GM12878 (cell line): ENCODE measurements around the gene NNAT. TPM values are rescaled to one million over a fixed set of nuclear protein-coding genes. Genes with fewer than 3 reads are reported as not detected.

Experiments used
- ATAC-seq: fragments of 200-7000 bp; cut with Tn5 transposase; 3 replicates; pipeline ENCODE4 v1.9.1; 2020; ENCODE audit warnings: mild to moderate bottlenecking, moderate library complexity
- BruUV-seq: library from RNA; stranded (reverse); fragments of 400-500 nt; replicated peaks from 2 replicates; lab custom pipeline; 2021; lab: Mats Ljungman, UMichigan
- CTCF ChIA-PET: fragments of 300-600 bp; sonication (Branson Sonifier 250); formaldehyde crosslinking; extraction: SDS; loops from one replicate; lab custom pipeline; 2021; ENCODE audit warnings: inconsistent platforms; lab: Yijun Ruan, JAX
- POLR2A ChIA-PET: fragments of 350-600 bp; formaldehyde crosslinking; extraction: SDS; loops from one replicate; lab custom pipeline; 2021; ENCODE audit warnings: inconsistent platforms; lab: Charles Lee
- RAD21 ChIA-PET: fragments of 300-600 bp; sonication (Branson Sonifier 250); formaldehyde crosslinking; loops from one replicate; lab custom pipeline; 2023; ENCODE audit warnings: antibody characterized with exemption; ENCODE audit not compliant: unreplicated experiment; lab: Charles Lee
- SMC1A ChIA-PET: fragments of 300-600 bp; sonication (Branson Sonifier 250); formaldehyde crosslinking; loops from one replicate; lab custom pipeline; 2023; ENCODE audit not compliant: unreplicated experiment, uncharacterized antibody; lab: Charles Lee
- DNase-seq: peaks from one replicate; pipeline ENCODE4 v3.0.0-alpha.2; 2011; ENCODE audit warnings: low read depth, low spot score
- FAIRE-seq: peaks from 3 replicates; lab custom pipeline; 2011; peaks lifted over from hg19 to GRCh38; lab: Jason Lieb, UNC
- H2AFZ ChIP-seq: 2 replicates; pipeline ENCODE4 v1.6.0; 2011; ENCODE audit warnings: low read depth, low read length, control low read depth; ENCODE audit not compliant: control insufficient read depth
- H3K27ac ChIP-seq: 2 replicates; pipeline ENCODE4 v1.5.1; 2011; ENCODE audit warnings: control low read depth; ENCODE audit not compliant: control insufficient read depth, insufficient read depth
- H3K27me3 ChIP-seq, 2 experiments: replicated peaks in 1 of 2; 2 replicates each; pipeline versions ENCODE4 v1.6.0 to v1.6.1; 2011; ENCODE audit warnings: low read length in 1 of 2; ENCODE audit not compliant: control insufficient read depth in 2 of 2, insufficient read depth in 2 of 2
- H3K36me3 ChIP-seq, 2 experiments: 2 replicates each; pipeline ENCODE4 v1.5.1; 2011; ENCODE audit warnings: low read length in 1 of 2; ENCODE audit not compliant: control insufficient read depth in 2 of 2, insufficient read depth in 2 of 2
- H3K4me1 ChIP-seq: 2 replicates; pipeline ENCODE4 v1.6.1; 2011; ENCODE audit warnings: mild to moderate bottlenecking, low read length, moderate library complexity, mixed read lengths; ENCODE audit not compliant: control insufficient read depth, insufficient read depth
- H3K4me2 ChIP-seq: 2 replicates; pipeline ENCODE4 v1.6.0; 2011; ENCODE audit warnings: control low read depth; ENCODE audit not compliant: control insufficient read depth, insufficient read depth
- H3K4me3 ChIP-seq: fragments of 200-600 bp; sonication (generic); 2 replicates; pipeline ENCODE4 v1.5.1; 2016
- H3K79me2 ChIP-seq: 2 replicates; pipeline ENCODE4 v1.6.0; 2011; ENCODE audit warnings: low read length; ENCODE audit not compliant: control insufficient read depth, insufficient read depth
- H3K9ac ChIP-seq: 2 replicates; pipeline ENCODE4 v1.8.0; 2011; ENCODE audit warnings: low read length, control low read depth, mixed read lengths; ENCODE audit not compliant: control insufficient read depth, insufficient read depth
- H3K9me3 ChIP-seq: replicated peaks from 3 replicates; pipeline ENCODE4 v1.5.1; 2011; ENCODE audit warnings: mild to moderate bottlenecking, low read length; ENCODE audit not compliant: control insufficient read depth, insufficient read depth
- H4K20me1 ChIP-seq: 2 replicates; pipeline ENCODE4 v1.6.0; 2011; ENCODE audit not compliant: control insufficient read depth, insufficient read depth
- ATF7 ChIP-seq: fragments of 450-650 bp; IDR thresholded peaks from 2 replicates; pipeline ENCODE4 v1.6.1; 2016; ENCODE audit warnings: low read depth, mild to moderate bottlenecking
- CBX5 ChIP-seq: sonication (generic); IDR thresholded peaks from 2 replicates; pipeline ENCODE4 v1.6.1; 2016; ENCODE audit warnings: low read depth, moderate library complexity, mild to moderate bottlenecking, inconsistent platforms
- CUX1 ChIP-seq: IDR thresholded peaks from 2 replicates; pipeline ENCODE4 v1.6.1; 2012; ENCODE audit warnings: improper control_type of control experiment, low read depth, low read length; ENCODE audit not compliant: insufficient replicate concordance
- E4F1 ChIP-seq: fragments of 450-650 bp; IDR thresholded peaks from 2 replicates; pipeline ENCODE4 v1.6.1; 2018; ENCODE audit warnings: borderline replicate concordance, mild to moderate bottlenecking; ENCODE audit not compliant: partially characterized antibody
- IRF4 ChIP-seq: IDR thresholded peaks from 2 replicates; pipeline ENCODE4 v1.6.1; 2011; ENCODE audit warnings: low read depth, low read length
- NRF1 ChIP-seq: conservative IDR thresholded peaks from 2 replicates; pipeline ENCODE4 v1.6.1; 2011; ENCODE audit warnings: mild to moderate bottlenecking, low read depth, low read length, improper control_type of control experiment
- STAT1 ChIP-seq: fragments of 450-650 bp; conservative IDR thresholded peaks from 2 replicates; pipeline ENCODE4 v1.6.1; 2014; ENCODE audit warnings: antibody characterized with exemption, mild to moderate bottlenecking
- TCF12 ChIP-seq: IDR thresholded peaks from 2 replicates; pipeline ENCODE4 v1.6.1; 2011; ENCODE audit warnings: low read depth, mild to moderate bottlenecking, low read length
- ZNF622 ChIP-seq: fragments of 450-650 bp; IDR thresholded peaks from 2 replicates; pipeline ENCODE4 v1.6.1; 2017; ENCODE audit warnings: mild to moderate bottlenecking, inconsistent platforms
- WGBS: methylation state at CpG from one replicate; pipeline ENCODE4 v1.1.6; 2016; ENCODE audit warnings: low lambda C conversion rate; ENCODE audit not compliant: insufficient replicate concordance, insufficient coverage; ENCODE audit errors: missing lambda C conversion rate; 5-methylcytosine and 5-hydroxymethylcytosine counted together
- in situ Hi-C: fragments of 300-500 bp; cut with MboI; formaldehyde crosslinking; loops from 9 replicates; pipeline ENCODE4 v1.14.3; 2018; ENCODE audit warnings: mixed read lengths
- intact Hi-C: fragments of 100-400 bp; cut with micrococcal nuclease; formaldehyde crosslinking; loops from one replicate; pipeline ENCODE4 v1.14.2; 2022; ENCODE audit not compliant: unreplicated experiment
- polyA plus RNA-seq, 11 experiments: library from polyadenylated mRNA; depleted of rRNA in 4 of 11; unstranded in 6 of 11; stranded (reverse) in 5 of 11; fragments of >200 nt; fragmentation: Nextera tagmentation in 4 of 11; fragmentation: Illumina TruSeq in 1 of 11; extraction: Ambion mirVana in 4 of 11; extraction: Trizol in 1 of 11; gene quantifications; 1 replicate in 1 of 11; 2 replicates in 10 of 11; pipeline versions ENCODE4 v1.2.1 to v1.2.3, GENCODE V29; 2011 to 2016; ENCODE audit warnings: inconsistent platforms in 2 of 11, missing spikeins in 2 of 11, low read depth in 1 of 11
- total RNA-seq, 4 experiments: library from RNA; depleted of rRNA in 3 of 4; stranded (reverse); fragments of >200 nt in 3 of 4; fragmentation: Illumina TruSeq in 1 of 4; extraction: Trizol in 1 of 4; gene quantifications; 2 replicates each; pipeline versions ENCODE4 v1.2.1 to v1.2.3, GENCODE V29; 2013 to 2021
- TF ChIP-seq, protein P1 (sequence below): fragments of 450-650 bp; IDR thresholded peaks from 2 replicates; pipeline ENCODE4 v1.6.1; 2017; ENCODE audit warnings: mild to moderate bottlenecking, moderate library complexity

The NNAT gene
- total and polyA plus RNA-seq, 10 of the 15 experiments (the other 5 are each of a cell fraction or from before 2014, with no cell fraction given), result 0.22 to 0.99 (median 0.42) TPM; not detected in 7

DNA sequence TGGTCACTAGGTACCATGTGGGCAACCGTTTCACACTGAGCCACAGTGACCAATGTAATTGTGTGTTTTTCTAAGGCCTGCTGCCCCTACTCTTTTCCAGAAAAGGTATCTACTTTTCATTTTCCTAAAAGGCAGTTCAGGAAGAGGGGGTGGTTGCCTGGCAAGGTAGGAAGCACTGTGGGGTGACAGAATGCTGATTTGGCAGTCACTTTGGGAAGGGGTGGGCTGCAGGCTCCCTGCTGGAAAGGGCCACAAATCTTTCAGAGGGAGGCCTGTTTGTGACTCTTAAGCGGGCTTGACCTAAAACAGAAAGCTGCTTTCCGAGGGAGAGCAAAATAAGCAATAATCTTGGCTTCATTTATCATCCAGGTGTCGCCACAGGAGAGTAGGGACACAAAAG is 5.2 kb upstream of the NNAT start:
- no peak overlapping the region for H3K4me2 ChIP-seq
- no peak overlapping the region for H3K27ac ChIP-seq
- in situ Hi-C loops (no loop called here), intact Hi-C loops (no loop called here)
- no peak for FAIRE-seq
- H3K9me3 ChIP-seq, result no peaks in the 10 kb centered on the region
- ChIA-PET RAD21 (no interaction called here), SMC1A (interaction anchor here (0.8 kb wide), 1 partner anchor 14 kb away, joined by 3 read pairs; no protein-coding TSS in a partner anchor), CTCF (no interaction called here), POLR2A (no interaction called here)
- no peaks in the 10 kb centered on the region for H3K27me3 ChIP-seq
- 94% methylated on average over 4 of the region's 4 CpGs for WGBS
- peaks cover 5% of the 10 kb centered on the region for H3K79me2 ChIP-seq
- no peak overlapping the region for H2AFZ ChIP-seq
- H3K9ac ChIP-seq, result no peak overlapping the region
- BruUV-seq, result no TSS peak
- H3K36me3 ChIP-seq, result peaks cover 7 to 12% of the 10 kb centered on the region in 2 experiments
- no peaks in the 10 kb centered on the region; the same call in none of the 2 replicates for H4K20me1 ChIP-seq
- no peak for DNase-seq
- H3K4me1 ChIP-seq, result no peaks in the 10 kb centered on the region
- ATAC-seq, result no peak
- no peak overlapping the region for H3K4me3 ChIP-seq
- TF ChIP-seq CBX5 (no peak), ZNF622 (no peak), ATF7 (no peak), TCF12 (no peak), E4F1 (no peak), IRF4 (no peak), CUX1 (no peak), NRF1 (no peak), STAT1 (no peak)
- TF ChIP-seq, protein P1, sequence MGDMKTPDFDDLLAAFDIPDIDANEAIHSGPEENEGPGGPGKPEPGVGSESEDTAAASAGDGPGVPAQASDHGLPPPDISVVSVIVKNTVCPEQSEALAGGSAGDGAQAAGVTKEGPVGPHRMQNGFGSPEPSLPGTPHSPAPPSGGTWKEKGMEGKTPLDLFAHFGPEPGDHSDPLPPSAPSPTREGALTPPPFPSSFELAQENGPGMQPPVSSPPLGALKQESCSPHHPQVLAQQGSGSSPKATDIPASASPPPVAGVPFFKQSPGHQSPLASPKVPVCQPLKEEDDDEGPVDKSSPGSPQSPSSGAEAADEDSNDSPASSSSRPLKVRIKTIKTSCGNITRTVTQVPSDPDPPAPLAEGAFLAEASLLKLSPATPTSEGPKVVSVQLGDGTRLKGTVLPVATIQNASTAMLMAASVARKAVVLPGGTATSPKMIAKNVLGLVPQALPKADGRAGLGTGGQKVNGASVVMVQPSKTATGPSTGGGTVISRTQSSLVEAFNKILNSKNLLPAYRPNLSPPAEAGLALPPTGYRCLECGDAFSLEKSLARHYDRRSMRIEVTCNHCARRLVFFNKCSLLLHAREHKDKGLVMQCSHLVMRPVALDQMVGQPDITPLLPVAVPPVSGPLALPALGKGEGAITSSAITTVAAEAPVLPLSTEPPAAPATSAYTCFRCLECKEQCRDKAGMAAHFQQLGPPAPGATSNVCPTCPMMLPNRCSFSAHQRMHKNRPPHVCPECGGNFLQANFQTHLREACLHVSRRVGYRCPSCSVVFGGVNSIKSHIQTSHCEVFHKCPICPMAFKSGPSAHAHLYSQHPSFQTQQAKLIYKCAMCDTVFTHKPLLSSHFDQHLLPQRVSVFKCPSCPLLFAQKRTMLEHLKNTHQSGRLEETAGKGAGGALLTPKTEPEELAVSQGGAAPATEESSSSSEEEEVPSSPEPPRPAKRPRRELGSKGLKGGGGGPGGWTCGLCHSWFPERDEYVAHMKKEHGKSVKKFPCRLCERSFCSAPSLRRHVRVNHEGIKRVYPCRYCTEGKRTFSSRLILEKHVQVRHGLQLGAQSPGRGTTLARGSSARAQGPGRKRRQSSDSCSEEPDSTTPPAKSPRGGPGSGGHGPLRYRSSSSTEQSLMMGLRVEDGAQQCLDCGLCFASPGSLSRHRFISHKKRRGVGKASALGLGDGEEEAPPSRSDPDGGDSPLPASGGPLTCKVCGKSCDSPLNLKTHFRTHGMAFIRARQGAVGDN, result no peak
- TF ChIP-seq, all 136 proteins: peak for 0
